Measurements from ENCODE around the gene PPP2R1A.
"Not testable (repeated sequence)": the region's sequence is repeated elsewhere in the genome, so short reads cannot be mapped to it uniquely, and the experiment has no call there.

The PPP2R1A gene

GRCh38 chr19:52244021-52244420 lies 54.2 kb downstream of the PPP2R1A start:
- DNase-seq (ENCODE audit: low read depth): no peak

GRCh38 chr19:52248241-52248640 lies 58.4 kb downstream of the PPP2R1A start:
- no peak for DNase-seq (ENCODE audit: low read depth)

GRCh38 chr19:52258426-52258825 lies 68.6 kb downstream of the PPP2R1A start:
- DNase-seq (ENCODE audit: low read depth): no peak

- DNase-seq (ENCODE audit: low read depth): not testable (repeated sequence)
Observed at GRCh38 chr19:52265556-52265955, 75.7 kb downstream of the PPP2R1A start.

- DNase-seq (ENCODE audit: low read depth): peak; percentile 93
Observed at GRCh38 chr19:52269338-52270261, 79.7 kb downstream of the PPP2R1A start, which contains the start of gene ZNF766. ZNF766 (plus strand) TSS chr19:52269587; CDS start chr19:52269614, 27 bp downstream.

- no peak for DNase-seq (ENCODE audit: low read depth)
Observed at GRCh38 chr19:52270266-52270885, 80.5 kb downstream of the PPP2R1A start.

- DNase-seq (ENCODE audit: low read depth): no peak
Observed at GRCh38 chr19:52273301-52273700, 83.4 kb downstream of the PPP2R1A start.

GRCh38 chr19:52274191-52274590 lies 84.3 kb downstream of the PPP2R1A start:
- no peak for DNase-seq (ENCODE audit: low read depth)

- no peak for DNase-seq (ENCODE audit: low read depth)
Observed at GRCh38 chr19:52275988-52276387, 86.1 kb downstream of the PPP2R1A start.

GRCh38 chr19:52277471-52277870 lies 87.6 kb downstream of the PPP2R1A start:
- no peak for DNase-seq (ENCODE audit: low read depth)
